ENCODE results near the gene ACVR1B.

Gene ACVR1B

DNA sequence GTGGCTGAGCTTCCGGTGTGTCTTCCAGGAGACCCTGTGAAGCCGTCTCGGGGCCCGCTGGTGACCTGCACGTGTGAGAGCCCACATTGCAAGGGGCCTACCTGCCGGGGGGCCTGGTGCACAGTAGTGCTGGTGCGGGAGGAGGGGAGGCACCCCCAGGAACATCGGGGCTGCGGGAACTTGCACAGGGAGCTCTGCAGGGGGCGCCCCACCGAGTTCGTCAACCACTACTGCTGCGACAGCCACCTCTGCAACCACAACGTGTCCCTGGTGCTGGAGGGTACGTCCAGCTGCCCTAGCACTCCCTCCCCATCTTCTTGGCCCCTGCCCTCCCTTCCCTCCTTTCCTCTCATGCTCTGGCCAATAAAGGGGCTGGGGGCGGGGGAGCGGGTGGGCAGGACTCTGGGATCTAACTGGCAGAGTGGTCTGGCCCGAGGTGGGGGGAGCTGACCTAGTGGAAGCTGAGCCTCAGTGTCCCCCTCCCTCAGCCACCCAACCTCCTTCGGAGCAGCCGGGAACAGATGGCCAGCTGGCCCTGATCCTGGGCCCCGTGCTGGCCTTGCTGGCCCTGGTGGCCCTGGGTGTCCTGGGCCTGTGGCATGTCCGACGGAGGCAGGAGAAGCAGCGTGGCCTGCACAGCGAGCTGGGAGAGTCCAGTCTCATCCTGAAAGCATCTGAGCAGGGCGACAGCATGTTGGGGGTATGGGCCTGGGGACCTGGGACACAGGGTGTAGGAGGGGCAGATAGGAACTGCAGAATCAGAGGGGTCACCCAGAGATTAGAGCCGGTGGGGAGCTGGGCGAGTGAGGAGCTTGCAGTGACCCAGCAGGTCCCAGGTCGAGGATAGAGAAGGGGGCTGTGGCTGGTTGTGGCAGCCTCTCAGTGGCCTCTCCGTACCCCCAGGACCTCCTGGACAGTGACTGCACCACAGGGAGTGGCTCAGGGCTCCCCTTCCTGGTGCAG is 38.1 kb upstream of the ACVR1B start:
- DNase-seq (ENCODE audit: low spot score): peak; percentile 74
- TF ChIP-seq, protein P1, sequence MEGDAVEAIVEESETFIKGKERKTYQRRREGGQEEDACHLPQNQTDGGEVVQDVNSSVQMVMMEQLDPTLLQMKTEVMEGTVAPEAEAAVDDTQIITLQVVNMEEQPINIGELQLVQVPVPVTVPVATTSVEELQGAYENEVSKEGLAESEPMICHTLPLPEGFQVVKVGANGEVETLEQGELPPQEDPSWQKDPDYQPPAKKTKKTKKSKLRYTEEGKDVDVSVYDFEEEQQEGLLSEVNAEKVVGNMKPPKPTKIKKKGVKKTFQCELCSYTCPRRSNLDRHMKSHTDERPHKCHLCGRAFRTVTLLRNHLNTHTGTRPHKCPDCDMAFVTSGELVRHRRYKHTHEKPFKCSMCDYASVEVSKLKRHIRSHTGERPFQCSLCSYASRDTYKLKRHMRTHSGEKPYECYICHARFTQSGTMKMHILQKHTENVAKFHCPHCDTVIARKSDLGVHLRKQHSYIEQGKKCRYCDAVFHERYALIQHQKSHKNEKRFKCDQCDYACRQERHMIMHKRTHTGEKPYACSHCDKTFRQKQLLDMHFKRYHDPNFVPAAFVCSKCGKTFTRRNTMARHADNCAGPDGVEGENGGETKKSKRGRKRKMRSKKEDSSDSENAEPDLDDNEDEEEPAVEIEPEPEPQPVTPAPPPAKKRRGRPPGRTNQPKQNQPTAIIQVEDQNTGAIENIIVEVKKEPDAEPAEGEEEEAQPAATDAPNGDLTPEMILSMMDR (IDR thresholded peaks at IDR 0.05): no peak
- H3K27ac ChIP-seq: peak overlapping the region in 1 of 2 donors; percentile 6
- peak overlapping the region; percentile 47 for H3K4me3 ChIP-seq

DNA sequence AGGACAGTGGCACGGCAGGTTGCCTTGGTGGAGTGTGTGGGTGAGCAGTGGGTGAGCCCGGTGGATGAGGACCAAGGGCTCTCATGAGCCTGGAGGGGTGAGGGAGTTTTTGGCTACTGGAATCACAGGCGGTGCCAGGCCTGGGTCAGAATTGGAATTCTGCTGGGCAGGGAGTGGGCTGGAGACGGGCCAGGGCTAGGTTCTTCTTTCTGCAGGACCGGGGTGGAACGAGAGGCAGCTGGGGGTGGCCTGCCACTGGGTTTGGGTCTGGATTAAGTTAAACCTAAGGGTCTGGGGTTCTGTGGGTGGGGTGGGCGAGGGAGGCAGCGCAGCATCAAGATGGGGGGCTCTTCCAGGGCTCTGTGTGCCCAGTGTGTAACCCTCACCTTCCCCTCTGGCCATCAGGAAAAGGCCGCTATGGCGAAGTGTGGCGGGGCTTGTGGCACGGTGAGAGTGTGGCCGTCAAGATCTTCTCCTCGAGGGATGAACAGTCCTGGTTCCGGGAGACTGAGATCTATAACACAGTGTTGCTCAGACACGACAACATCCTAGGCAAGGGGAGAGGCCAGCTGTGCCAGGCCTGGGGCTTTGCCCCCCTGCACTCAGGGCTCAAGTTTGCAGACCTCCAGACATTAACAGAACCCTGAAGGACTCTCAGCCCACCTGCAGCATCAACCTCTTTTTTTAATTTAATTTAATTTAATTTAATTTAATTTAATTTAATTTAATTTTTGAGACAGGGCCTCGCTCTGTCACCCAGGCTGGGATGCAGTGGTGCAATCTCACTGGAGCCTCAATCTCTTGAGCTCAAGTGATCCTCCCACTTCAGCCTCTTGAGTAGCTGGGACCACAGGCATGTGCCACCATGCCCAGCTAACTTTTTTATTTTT is 37.2 kb upstream of the ACVR1B start:
- peak overlapping the region in 1 of 2 donors; percentile 6 for H3K27ac ChIP-seq
- H3K4me3 ChIP-seq: no peak overlapping the region
- DNase-seq (ENCODE audit: low spot score): no peak
- TF ChIP-seq, protein P1 (IDR thresholded peaks at IDR 0.05): no peak

DNA sequence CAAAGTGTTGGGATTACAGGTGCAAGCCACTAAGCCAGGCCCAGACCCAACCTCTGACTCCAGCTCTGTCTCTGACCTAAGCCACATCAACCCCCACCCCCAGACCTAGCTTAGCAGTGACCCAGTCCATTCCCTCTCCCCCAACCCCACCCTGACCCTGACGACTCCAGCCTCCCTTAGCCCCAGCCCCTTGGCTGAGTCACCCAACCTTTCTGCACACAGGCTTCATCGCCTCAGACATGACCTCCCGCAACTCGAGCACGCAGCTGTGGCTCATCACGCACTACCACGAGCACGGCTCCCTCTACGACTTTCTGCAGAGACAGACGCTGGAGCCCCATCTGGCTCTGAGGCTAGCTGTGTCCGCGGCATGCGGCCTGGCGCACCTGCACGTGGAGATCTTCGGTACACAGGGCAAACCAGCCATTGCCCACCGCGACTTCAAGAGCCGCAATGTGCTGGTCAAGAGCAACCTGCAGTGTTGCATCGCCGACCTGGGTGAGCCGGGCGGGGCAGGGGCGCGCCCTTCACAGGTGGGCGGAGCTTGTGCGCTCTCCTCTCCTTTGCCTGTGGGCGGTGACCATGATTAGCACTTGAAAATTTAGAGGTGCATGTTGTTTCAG is 36.4 kb upstream of the ACVR1B start:
- no peak for DNase-seq (ENCODE audit: low spot score)
- Histone ChIP-seq H3K4me3 (no peak overlapping the region), H3K27ac (no peak overlapping the region)
- TF ChIP-seq, protein P1 (IDR thresholded peaks at IDR 0.05): no peak

DNA sequence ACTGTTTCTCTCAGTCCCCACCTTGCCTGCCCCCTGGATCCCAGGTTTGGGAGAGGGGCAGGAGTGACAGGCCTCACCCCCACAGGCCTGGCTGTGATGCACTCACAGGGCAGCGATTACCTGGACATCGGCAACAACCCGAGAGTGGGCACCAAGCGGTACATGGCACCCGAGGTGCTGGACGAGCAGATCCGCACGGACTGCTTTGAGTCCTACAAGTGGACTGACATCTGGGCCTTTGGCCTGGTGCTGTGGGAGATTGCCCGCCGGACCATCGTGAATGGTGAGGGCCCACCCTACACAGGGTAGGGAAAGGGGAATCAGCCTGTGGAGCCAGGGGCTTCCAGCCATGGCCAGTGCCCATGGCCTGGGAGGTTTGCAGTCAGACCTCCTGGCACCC is 35.5 kb upstream of the ACVR1B start:
- no peak for DNase-seq (ENCODE audit: low spot score)
- no peak overlapping the region for H3K4me3 ChIP-seq
- no peak overlapping the region for H3K27ac ChIP-seq
- TF ChIP-seq, protein P1 (IDR thresholded peaks at IDR 0.05): no peak

DNA sequence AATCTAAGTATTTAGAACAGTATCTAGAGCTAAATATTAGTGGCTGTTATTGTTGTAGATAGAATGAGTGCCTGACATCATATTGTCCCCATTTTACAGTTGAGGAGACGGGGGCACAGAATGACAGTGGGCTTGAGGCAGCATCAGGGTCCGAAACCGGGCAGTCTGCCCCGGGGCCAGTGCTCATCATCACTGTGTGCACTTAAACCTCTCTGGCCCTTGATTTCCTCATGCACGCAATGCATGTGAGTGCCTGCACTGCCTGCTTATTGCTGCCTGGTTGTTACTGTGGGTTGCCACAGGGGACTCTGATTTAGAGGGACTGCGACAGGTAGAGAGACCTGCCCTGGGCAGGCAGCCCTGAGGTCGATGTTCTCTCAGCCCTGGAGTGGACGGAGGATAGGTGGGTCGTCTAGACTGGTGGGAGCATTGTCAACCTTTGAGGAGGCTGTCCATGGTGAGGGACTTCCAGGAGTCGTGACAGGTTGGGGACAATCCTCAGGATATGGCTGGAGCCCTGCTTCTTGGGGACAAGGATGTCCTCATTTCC is 34.4 kb upstream of the ACVR1B start:
- no peak for DNase-seq (ENCODE audit: low spot score)
- no peak overlapping the region for H3K4me3 ChIP-seq
- TF ChIP-seq, protein P1 (IDR thresholded peaks at IDR 0.05): no peak
- H3K27ac ChIP-seq: peak overlapping the region in 1 of 2 donors; percentile 21

DNA sequence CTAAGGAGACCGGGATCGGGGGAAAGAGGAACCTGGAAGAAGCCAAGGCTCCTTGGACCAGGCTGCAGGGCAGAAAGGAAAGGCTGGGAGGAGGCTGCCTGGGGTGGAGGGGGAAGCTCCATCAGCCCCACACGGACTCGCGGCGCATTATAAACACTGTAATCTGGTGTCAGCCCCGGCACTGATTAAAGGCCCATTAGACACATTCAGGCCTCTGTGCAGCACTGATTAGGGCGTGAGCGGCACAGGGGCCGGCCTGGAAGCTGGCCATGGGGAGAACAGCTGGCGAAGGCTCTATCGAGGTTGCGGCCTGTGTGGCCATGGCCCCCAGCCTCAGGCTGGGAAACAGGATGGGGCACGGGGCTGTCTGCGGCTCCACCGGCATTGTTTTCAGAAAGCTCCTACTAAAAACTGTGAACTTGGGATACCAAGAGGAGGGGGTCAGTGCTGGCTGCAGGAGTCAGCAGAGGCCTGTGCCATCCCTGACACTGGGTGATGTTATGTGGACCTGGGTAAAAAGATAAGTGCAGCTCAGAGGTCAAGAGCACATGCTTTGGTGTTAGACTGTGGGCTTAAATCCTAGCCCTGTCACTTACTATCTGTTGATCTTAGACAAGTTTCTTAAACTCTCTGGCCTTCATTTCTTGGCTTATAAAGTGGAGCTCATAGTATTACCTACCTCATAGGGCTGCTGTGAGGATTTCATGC is 33.6 kb upstream of the ACVR1B start:
- TF ChIP-seq, protein P1 (IDR thresholded peaks at IDR 0.05): no peak
- DNase-seq (ENCODE audit: low spot score): no peak
- peak overlapping the region in 1 of 2 donors; percentile 21 for H3K27ac ChIP-seq
- H3K4me3 ChIP-seq: no peak overlapping the region
